ENCODE measurements around the gene ANGPTL8.

ANGPTL8 gene

DNA sequence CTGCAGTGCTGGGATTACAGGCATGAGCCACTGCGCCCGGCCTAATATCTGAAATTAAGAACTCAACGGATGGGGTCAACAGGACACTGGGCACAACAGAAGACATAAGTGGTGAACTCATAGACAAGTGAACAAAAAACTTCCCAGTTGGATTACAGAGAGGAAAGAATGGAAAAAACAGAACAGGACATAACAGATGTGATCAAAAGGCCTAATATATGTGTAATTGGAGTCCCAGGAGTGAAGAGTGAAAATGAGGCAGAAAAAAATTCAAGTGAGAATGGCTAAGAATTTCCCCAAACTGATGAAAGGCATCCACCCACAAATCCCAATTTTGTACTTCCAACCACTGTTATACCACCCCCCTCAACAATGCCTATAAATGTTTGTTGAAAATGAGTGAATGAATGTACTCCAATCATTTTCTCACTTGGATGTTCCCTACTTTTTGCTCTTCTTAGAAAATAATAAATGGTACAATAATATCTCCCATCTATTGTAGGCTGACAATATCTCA lies 18.3 kb upstream of the ANGPTL8 start:
- TF ChIP-seq POU6F1 (CRISPR knock-in tag; IDR thresholded peaks at IDR 0.05; ENCODE audit: borderline replicate concordance, low read depth) (no peak), PPARA (CRISPR knock-in tag; IDR thresholded peaks at IDR 0.05; ENCODE audit: borderline replicate concordance) (no peak), ESRRG (CRISPR knock-in tag; IDR thresholded peaks at IDR 0.05) (no peak), TSHZ2 (CRISPR knock-in tag; IDR thresholded peaks at IDR 0.05) (no peak), TCF4 (CRISPR knock-in tag; IDR thresholded peaks at IDR 0.05; ENCODE audit: borderline replicate concordance) (no peak), ZFP30 (CRISPR knock-in tag; IDR thresholded peaks at IDR 0.05) (no peak), RARB (CRISPR knock-in tag; IDR thresholded peaks at IDR 0.05) (no peak)
- TF ChIP-seq, protein P1, sequence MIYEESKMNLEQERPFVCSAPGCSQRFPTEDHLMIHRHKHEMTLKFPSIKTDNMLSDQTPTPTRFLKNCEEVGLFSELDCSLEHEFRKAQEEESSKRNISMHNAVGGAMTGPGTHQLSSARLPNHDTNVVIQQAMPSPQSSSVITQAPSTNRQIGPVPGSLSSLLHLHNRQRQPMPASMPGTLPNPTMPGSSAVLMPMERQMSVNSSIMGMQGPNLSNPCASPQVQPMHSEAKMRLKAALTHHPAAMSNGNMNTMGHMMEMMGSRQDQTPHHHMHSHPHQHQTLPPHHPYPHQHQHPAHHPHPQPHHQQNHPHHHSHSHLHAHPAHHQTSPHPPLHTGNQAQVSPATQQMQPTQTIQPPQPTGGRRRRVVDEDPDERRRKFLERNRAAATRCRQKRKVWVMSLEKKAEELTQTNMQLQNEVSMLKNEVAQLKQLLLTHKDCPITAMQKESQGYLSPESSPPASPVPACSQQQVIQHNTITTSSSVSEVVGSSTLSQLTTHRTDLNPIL (CRISPR knock-in tag; IDR thresholded peaks at IDR 0.05; ENCODE audit: low read depth): no peak
- ATAC-seq: no peak

GRCh38 chr19:11223200-11223599 lies 16.2 kb upstream of the ANGPTL8 start:
- ATAC-seq: no peak
- TF ChIP-seq ARNTL (CRISPR knock-in tag; IDR thresholded peaks at IDR 0.05; ENCODE audit: borderline replicate concordance, low read depth) (no peak), TCF4 (CRISPR knock-in tag; IDR thresholded peaks at IDR 0.05; ENCODE audit: borderline replicate concordance) (no peak), CSRNP3 (CRISPR knock-in tag; IDR thresholded peaks at IDR 0.05) (no peak), ZC3H10 (CRISPR knock-in tag; IDR thresholded peaks at IDR 0.05) (no peak), SNAI2 (CRISPR knock-in tag; IDR thresholded peaks at IDR 0.05) (no peak), TOX (CRISPR knock-in tag; IDR thresholded peaks at IDR 0.05; ENCODE audit: borderline replicate concordance) (no peak), ESRRG (CRISPR knock-in tag; IDR thresholded peaks at IDR 0.05) (no peak), ZNF70 (CRISPR knock-in tag; IDR thresholded peaks at IDR 0.05) (no peak), ZNF8 (CRISPR knock-in tag; IDR thresholded peaks at IDR 0.05) (no peak), BACH2 (CRISPR knock-in tag; IDR thresholded peaks at IDR 0.05; ENCODE audit: borderline replicate concordance) (no peak), POU6F1 (CRISPR knock-in tag; IDR thresholded peaks at IDR 0.05; ENCODE audit: borderline replicate concordance, low read depth) (no peak), OSR1 (CRISPR knock-in tag; IDR thresholded peaks at IDR 0.05) (no peak), ZNF565 (CRISPR knock-in tag; conservative IDR thresholded peaks at IDR 0.05; ENCODE audit: low read depth) (no peak), ZFP3 (CRISPR knock-in tag; IDR thresholded peaks at IDR 0.05) (no peak)
- TF ChIP-seq, protein P1 (CRISPR knock-in tag; IDR thresholded peaks at IDR 0.05; ENCODE audit: low read depth): no peak
- TF ChIP-seq, protein P2, sequence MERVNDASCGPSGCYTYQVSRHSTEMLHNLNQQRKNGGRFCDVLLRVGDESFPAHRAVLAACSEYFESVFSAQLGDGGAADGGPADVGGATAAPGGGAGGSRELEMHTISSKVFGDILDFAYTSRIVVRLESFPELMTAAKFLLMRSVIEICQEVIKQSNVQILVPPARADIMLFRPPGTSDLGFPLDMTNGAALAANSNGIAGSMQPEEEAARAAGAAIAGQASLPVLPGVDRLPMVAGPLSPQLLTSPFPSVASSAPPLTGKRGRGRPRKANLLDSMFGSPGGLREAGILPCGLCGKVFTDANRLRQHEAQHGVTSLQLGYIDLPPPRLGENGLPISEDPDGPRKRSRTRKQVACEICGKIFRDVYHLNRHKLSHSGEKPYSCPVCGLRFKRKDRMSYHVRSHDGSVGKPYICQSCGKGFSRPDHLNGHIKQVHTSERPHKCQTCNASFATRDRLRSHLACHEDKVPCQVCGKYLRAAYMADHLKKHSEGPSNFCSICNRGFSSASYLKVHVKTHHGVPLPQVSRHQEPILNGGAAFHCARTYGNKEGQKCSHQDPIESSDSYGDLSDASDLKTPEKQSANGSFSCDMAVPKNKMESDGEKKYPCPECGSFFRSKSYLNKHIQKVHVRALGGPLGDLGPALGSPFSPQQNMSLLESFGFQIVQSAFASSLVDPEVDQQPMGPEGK (CRISPR knock-in tag; IDR thresholded peaks at IDR 0.05; ENCODE audit: borderline replicate concordance): no peak

All from SK-N-SH treated with all-trans-retinoic acid at 6 μM for 48 hours (cell line).